ENCODE data around the gene ABI3BP. TPM values are rescaled to one million over a fixed set of nuclear protein-coding genes. Genes with fewer than 3 reads are reported as not detected.

Gene ABI3BP
- polyA plus RNA-seq, 3 donors: not detected

- Mint-ChIP-seq H3K27me3 (ENCODE audit: low read depth in 3 of 3) (peaks cover 0 to 1% (median 0%) of the 10 kb centered on the region in 3 donors), H3K27ac (no peak overlapping the region)
- no peak for DNase-seq
Measured at GRCh38 chr3:100760377-100760776, 232.8 kb downstream of the ABI3BP start.

GRCh38 chr3:100759950-100760349 is 233.3 kb downstream of the ABI3BP start:
- Mint-ChIP-seq H3K36me3 (peaks cover 6 to 10% of the 10 kb centered on the region in 2 donors), H3K4me1 (no peaks in the 10 kb centered on the region), H3K4me3 (no peak overlapping the region), H3K27ac (no peak overlapping the region), H3K27me3 (ENCODE audit: low read depth in 3 of 3) (peaks cover 0 to 1% (median 0%) of the 10 kb centered on the region in 3 donors), H3K9me3 (no peaks in the 10 kb centered on the region)
- intact Hi-C loops (cut with micrococcal nuclease): no loop called here
- H3K27me3 ChIP-seq (ENCODE audit: control insufficient read depth in 2 of 2, insufficient read depth in 2 of 2, low read length in 2 of 2): no peaks in the 10 kb centered on the region
- no peaks in the 10 kb centered on the region for H3K79me2 ChIP-seq (ENCODE audit: insufficient read depth, low read length)
- H3K4me2 ChIP-seq (replicated peaks; ENCODE audit: extremely low read depth, low read length, poor library complexity, severe bottlenecking): no peak overlapping the region
- H3K4me1 ChIP-seq (ENCODE audit: control insufficient read depth in 1 of 2, insufficient read depth in 2 of 2, low read length in 2 of 2): no peaks in the 10 kb centered on the region
- H3K27ac ChIP-seq (ENCODE audit: low read depth in 1 of 2, low read length in 2 of 2): no peak overlapping the region
- no peaks in the 10 kb centered on the region for H4K20me1 ChIP-seq (ENCODE audit: insufficient read depth, low read length)
- peaks cover 0 to 5% of the 10 kb centered on the region in 2 donors for H3K36me3 ChIP-seq (replicated peaks in 1 of 2; ENCODE audit: control insufficient read depth in 1 of 2, insufficient read depth in 2 of 2, low read length in 2 of 2)
- no peak overlapping the region for H3K9ac ChIP-seq (ENCODE audit: insufficient read depth, low read length, poor library complexity, severe bottlenecking)
- no peak overlapping the region for H3K4me3 ChIP-seq (replicated peaks in 1 of 3; ENCODE audit: low read depth in 2 of 3, low read length in 3 of 3)
- TF ChIP-seq CTCF (IDR thresholded peaks at IDR 0.05): no peak
- DNase-seq: no peak
- no peak overlapping the region for H2AFZ ChIP-seq (ENCODE audit: insufficient read depth, low read depth, low read length, poor library complexity, severe bottlenecking)
- H3K9me3 ChIP-seq (replicated peaks in 1 of 2; ENCODE audit: control insufficient read depth in 1 of 2, insufficient read depth in 1 of 2, low read length in 2 of 2): no peaks in the 10 kb centered on the region

More at GRCh38 chr3:100760377-100760776, 232.8 kb downstream of the ABI3BP start:
- Histone ChIP-seq H3K79me2 (ENCODE audit: insufficient read depth, low read length) (no peaks in the 10 kb centered on the region), H3K9me3 (replicated peaks in 1 of 2; ENCODE audit: control insufficient read depth in 1 of 2, insufficient read depth in 1 of 2, low read length in 2 of 2) (no peaks in the 10 kb centered on the region), H3K27ac (ENCODE audit: low read depth in 1 of 2, low read length in 2 of 2) (no peak overlapping the region), H3K27me3 (ENCODE audit: control insufficient read depth in 2 of 2, insufficient read depth in 2 of 2, low read length in 2 of 2) (no peaks in the 10 kb centered on the region), H3K4me1 (ENCODE audit: control insufficient read depth in 1 of 2, insufficient read depth in 2 of 2, low read length in 2 of 2) (no peaks in the 10 kb centered on the region), H3K4me3 (replicated peaks in 1 of 3; ENCODE audit: low read depth in 2 of 3, low read length in 3 of 3) (no peak overlapping the region), H3K36me3 (replicated peaks in 1 of 2; ENCODE audit: control insufficient read depth in 1 of 2, insufficient read depth in 2 of 2, low read length in 2 of 2) (peaks cover 0 to under 1% of the 10 kb centered on the region in 2 donors), H3K9ac (ENCODE audit: insufficient read depth, low read length, poor library complexity, severe bottlenecking) (no peak overlapping the region), H4K20me1 (ENCODE audit: insufficient read depth, low read length) (no peaks in the 10 kb centered on the region), H3K4me2 (replicated peaks; ENCODE audit: extremely low read depth, low read length, poor library complexity, severe bottlenecking) (no peak overlapping the region), H2AFZ (ENCODE audit: insufficient read depth, low read depth, low read length, poor library complexity, severe bottlenecking) (no peak overlapping the region)
- TF ChIP-seq CTCF (IDR thresholded peaks at IDR 0.05): no peak
- Mint-ChIP-seq H3K36me3 (peaks cover 3 to 6% of the 10 kb centered on the region in 2 donors), H3K4me1 (no peaks in the 10 kb centered on the region), H3K4me3 (no peak overlapping the region), H3K9me3 (no peaks in the 10 kb centered on the region)
- 50% methylated on average over 2 of the region's 4 CpGs for WGBS (ENCODE audit: insufficient coverage)
- intact Hi-C loops (cut with micrococcal nuclease): no loop called here

All from CD14-positive monocyte (primary cell).